Omental fat pad (tissue), 4 donors: Measurements from ENCODE around the gene OMG. TPM values are rescaled to one million over a fixed set of nuclear protein-coding genes. Genes with fewer than 3 reads are reported as not detected.

Source experiments
- ATAC-seq: fragments of 150-250 bp; one replicate; pipeline ENCODE4 v1.9.1; 2016; ENCODE audit warnings: mild to moderate bottlenecking, moderate library complexity; ENCODE audit not compliant: low FRiP score
- DNase-seq: peaks from one replicate; pipeline ENCODE4 v3.0.0-alpha.2; 2019; ENCODE audit warnings: low spot score
- total RNA-seq, 4 donors: library from RNA; depleted of rRNA; stranded (reverse); fragments of >200 nt; gene quantifications; one replicate each; pipeline ENCODE4 v1.1.0, GENCODE V29; 2016
- TF ChIP-seq, protein P1 (sequence below), 3 donors: fragments of 450-650 bp; IDR thresholded peaks; one replicate each; pipeline ENCODE4 v1.5.1; 2016 to 2017; ENCODE audit warnings: antibody characterized with exemption in 3 of 3, mild to moderate bottlenecking in 3 of 3, moderate library complexity in 2 of 3

Gene OMG
- total RNA-seq, 4 donors from 2014 or later = 0.84 TPM; not detected in 2

DNA sequence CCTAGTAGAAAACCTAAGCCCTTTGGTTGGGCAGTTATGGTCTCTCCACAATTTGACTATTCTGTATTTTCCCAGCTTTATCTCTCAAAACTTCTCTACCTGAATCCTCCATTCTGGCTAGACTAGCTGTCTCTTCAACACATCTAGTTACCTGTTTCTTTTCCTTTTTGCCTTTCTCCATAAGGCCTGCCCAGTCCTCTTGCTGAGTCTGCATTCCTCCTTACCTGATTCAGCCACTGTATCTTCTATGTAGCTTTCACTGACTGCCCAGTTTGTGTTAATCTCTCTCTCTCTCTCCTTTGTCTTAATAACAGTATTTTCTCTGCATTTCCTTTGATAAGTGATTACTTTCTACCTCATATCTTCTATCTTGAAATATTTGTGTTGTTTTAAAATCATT lies 26.5 kb upstream of the OMG start:
- TF ChIP-seq, protein P1, sequence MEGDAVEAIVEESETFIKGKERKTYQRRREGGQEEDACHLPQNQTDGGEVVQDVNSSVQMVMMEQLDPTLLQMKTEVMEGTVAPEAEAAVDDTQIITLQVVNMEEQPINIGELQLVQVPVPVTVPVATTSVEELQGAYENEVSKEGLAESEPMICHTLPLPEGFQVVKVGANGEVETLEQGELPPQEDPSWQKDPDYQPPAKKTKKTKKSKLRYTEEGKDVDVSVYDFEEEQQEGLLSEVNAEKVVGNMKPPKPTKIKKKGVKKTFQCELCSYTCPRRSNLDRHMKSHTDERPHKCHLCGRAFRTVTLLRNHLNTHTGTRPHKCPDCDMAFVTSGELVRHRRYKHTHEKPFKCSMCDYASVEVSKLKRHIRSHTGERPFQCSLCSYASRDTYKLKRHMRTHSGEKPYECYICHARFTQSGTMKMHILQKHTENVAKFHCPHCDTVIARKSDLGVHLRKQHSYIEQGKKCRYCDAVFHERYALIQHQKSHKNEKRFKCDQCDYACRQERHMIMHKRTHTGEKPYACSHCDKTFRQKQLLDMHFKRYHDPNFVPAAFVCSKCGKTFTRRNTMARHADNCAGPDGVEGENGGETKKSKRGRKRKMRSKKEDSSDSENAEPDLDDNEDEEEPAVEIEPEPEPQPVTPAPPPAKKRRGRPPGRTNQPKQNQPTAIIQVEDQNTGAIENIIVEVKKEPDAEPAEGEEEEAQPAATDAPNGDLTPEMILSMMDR (IDR thresholded peaks at IDR 0.05) = no peak
- DNase-seq (no peak), ATAC-seq (no peak)

DNA sequence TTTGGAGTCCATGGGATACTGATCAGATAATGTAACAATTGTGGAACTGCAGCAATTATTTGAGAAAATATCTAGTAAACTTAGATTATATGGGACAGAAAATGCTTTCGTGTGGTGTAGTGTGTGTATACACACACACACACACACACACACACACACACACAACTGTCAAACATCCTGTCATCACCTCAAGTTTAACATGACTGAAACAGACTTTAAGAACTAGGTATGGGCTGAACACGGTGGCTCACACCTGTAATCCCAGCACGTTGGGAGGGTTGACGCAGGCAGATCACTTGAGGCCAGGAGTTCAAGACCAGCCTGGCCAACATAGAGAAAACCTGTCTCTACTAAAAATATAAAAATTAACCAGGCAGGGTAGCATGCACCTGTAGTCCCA lies 24.9 kb upstream of the OMG start:
- no peak for ATAC-seq
- TF ChIP-seq, protein P1 (IDR thresholded peaks at IDR 0.05) = no peak
- DNase-seq = no peak

DNA sequence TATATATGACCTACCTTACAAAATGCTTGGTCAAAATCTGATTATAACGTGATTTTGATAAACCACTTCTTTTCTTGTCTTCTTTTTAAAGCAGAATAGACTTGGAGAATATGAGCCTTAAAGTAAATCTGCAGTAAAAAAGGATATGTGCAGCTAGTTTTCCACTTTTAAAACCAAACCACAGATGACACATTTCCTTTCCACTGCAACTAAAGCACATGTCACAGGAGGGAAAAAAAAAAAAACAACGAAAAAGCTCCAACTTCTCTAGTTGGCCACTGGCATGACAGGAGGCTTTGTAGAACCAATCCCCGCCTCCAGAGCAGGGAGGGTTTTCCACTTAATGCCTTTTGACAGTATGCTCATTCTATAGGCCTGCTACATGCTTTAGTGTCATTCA lies 24.4 kb upstream of the OMG start, which contains the start of gene EVI2A:
Gene EVI2A (minus strand): TSS at position 142 of the 400 bp plus-strand sequence. CDS start 2,609 bp downstream, outside the sequence.
- TF ChIP-seq, protein P1 (IDR thresholded peaks at IDR 0.05) = no peak
- ATAC-seq = no peak
- no peak for DNase-seq

DNA sequence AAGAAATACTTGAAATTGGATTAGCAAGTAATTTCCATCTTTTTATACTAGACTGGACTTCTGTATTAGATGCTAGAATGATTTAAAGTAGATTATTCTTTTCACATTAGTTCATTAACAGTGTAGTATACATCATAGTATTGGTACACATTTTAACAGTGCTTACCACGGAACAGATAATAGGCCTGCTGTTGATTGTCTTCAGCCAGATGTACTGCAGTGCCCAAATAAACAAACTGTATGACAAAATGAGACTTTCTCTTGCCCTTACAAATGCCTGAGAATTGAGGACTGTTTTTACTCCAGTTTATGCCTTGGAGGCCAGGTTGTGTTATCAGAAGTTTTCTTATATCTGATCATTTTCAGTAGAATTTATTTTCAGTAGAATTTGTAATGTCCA lies 23.8 kb upstream of the OMG start:
- ATAC-seq (no peak), DNase-seq (no peak)
- TF ChIP-seq, protein P1 (IDR thresholded peaks at IDR 0.05) = no peak

DNA sequence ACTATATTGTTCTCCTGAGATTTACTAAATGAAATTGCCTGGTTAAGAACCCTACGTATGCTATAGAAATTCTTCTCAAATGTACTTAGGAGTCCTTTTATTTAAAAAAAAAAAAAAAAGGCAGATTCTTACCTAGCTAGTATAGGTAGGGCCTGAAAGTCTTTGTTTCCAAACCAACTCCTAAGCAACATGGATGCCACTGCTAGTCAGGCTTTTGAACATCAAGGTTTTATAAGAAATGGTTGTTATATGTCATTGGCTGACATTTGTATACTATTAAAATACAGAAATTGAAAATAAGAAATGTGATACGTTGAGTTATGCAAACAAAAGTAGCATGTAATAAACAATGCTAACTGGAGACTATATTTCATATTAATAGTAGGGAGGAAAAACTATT lies 23.2 kb upstream of the OMG start:
- TF ChIP-seq, protein P1 (IDR thresholded peaks at IDR 0.05) = no peak
- ATAC-seq = no peak
- DNase-seq = no peak

DNA sequence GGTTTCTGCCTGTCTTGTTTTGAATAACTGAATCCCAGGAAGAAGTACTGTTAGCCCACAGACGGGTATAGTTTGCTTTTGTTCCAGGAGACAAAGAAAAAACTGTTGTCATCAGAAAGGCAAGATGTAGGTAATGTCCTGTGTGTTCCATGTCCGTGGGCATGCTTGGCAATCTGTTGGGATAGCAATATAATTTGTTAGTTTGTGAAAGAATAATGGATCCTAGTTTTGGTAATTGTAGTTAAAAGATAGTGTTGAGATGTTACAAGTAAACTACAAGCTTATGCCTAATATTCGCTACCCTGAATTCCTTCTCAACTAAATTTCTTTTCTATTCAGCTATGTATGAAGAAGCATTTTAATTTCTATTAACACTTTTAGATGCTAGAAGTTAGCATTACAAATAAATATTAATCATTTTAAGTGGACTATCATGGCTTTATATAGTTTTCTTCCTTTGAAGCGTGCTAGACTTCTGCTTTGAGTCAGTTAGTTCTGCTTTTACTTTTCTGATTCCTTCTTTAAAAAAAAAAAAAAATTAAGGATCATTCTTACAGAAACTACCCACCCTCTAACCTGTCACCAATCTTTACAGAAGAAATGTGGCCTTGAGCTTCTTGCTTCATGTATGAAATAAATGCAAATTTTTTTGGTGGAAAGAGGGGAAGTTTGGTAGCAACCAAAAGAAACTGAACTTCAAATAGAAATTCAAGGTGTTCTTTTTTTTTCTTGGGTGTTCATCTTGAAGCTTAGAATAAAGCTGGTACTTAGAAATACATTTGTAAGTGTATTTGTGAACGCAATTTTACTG lies 22.0 kb upstream of the OMG start:
- no peak for ATAC-seq

More for the DNA sequence above, 22.0 kb upstream of the OMG start:
- DNase-seq = no peak
- TF ChIP-seq, protein P1 (IDR thresholded peaks at IDR 0.05) = no peak
